Measurements from ENCODE around the gene CLEC17A.

The CLEC17A gene

DNA sequence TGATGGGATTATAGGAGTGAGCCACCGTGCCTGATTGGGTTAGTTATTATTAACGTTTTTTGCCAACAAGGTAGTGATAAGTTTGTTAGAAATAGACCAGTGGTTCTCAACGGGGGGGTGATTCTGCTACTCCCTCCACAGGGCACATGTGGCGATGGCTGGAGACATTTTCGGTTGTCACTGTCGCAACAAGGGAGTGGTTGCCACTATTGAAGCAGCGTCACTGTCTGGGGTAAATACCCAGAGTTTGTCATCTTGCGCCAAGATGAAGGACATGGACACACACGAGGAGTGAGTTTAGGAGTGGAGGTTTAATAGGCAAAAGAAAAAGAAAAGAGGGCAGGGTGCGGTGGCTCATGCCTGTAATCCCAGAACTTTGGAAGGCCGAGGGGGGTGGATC lies 72.8 kb downstream of the CLEC17A start:
- DNase-seq, result no peak

DNA sequence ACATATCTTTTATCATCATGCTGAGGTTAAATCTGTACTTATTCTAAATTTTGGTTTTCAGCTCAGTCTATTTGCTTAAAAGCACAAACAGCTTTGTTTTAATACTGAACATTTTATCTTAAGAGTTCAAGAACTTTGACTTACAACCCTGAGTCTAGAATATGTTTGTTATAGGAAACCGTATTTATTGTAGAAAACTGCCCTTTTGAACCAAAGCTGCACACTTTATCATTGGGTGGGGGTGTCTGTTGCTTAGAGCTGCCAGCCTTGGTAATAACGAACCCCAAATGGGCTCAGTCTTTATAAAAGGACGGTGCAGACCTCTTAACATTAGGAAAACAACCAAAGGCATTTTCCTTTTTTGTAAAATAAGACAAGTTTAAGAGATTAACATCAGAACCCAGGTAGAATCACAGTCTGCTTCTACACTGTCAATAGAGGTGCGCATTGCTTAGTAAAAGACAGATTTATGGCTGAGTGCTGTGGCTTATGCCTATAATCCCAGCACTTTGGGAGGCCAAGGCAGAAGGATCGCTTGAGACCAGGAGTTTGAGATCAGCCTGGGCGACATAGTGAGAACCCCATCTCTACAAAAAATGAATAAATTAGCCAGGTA lies 77.1 kb downstream of the CLEC17A start:
- DNase-seq, result no peak

DNA sequence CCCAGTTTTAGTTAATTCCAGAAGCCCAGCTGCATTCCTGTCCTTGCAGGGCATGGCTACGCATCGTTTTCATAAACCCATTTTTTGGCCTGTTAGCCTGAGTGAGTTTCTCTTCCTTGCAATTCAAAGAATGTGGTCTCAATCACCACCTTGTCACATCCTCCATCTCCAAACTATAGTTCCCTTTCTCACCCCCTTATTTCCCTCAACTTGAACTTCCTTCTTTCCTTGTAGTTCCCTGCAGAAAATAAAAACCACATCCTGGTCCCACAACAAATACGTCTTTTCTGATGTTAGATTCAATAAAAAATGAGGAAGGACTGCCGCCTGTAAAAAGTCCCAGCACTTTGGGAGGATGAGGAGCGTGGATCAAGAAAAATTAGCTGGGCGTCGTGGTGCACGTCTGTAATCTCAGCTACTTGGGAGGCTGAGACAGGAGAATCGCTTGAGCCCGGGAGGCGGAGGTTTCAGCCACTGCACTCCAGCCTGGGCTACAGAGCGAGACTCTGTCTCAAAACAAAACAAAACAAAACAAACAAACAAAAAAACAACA lies 78.6 kb downstream of the CLEC17A start:
- no peak for DNase-seq

Data from stimulated activated CD4-positive, alpha-beta T cell treated with anti-CD3 and anti-CD28 coated beads, Interleukin-4, amount 100 ng/mL, for 4 hours (primary cell).